T-helper 17 cell (primary cell): ENCODE measurements around the gene RAD51B. TPM values are rescaled to one million over a fixed set of nuclear protein-coding genes. Genes with fewer than 3 reads are reported as not detected.

ENCODE experiments used
- ATAC-seq: fragments of 150-1000 bp; cut with Tn5 transposase; 2 replicates; pipeline ENCODE4 v1.10.0; 2021; ENCODE audit warnings: mild to moderate bottlenecking, moderate library complexity
- DNase-seq, 3 donors: peaks; one replicate each; pipeline versions ENCODE4 v3.0.0 to v3.0.0-alpha.2; 2020 to 2021
- H3K9me3 ChIP-seq: one replicate; pipeline ENCODE4 v1.7.0; 2013; ENCODE audit warnings: low read length, mild to moderate bottlenecking; ENCODE audit not compliant: control insufficient read depth, poor library complexity, severe bottlenecking
- H3K27ac Mint-ChIP-seq: one replicate; pipeline ENCODE4 v1.8.0; 2022; ENCODE audit warnings: mild to moderate bottlenecking, moderate library complexity, mixed read lengths
- H3K27me3 Mint-ChIP-seq: one replicate; pipeline ENCODE4 v1.8.0; 2022; ENCODE audit warnings: mixed read lengths
- H3K36me3 Mint-ChIP-seq: one replicate; pipeline ENCODE4 v1.8.0; 2022; ENCODE audit warnings: low read depth, mixed read lengths
- H3K4me1 Mint-ChIP-seq: one replicate; pipeline ENCODE4 v1.8.0; 2022; ENCODE audit warnings: mild to moderate bottlenecking, mixed read lengths
- H3K4me3 Mint-ChIP-seq: one replicate; pipeline ENCODE4 v1.8.0; 2022; ENCODE audit warnings: mild to moderate bottlenecking, moderate library complexity, mixed read lengths
- total RNA-seq, 4 donors: library from RNA in 2 of 4; stranded (reverse) in 2 of 4; gene quantifications; one replicate each; pipeline ENCODE4 v1.2.3 and lab custom pipeline; 2022 to 2026

RAD51B gene
- total RNA-seq, 2 donors from 2014 or later, result 17.0 to 20.7 TPM

GRCh38 chr14:68636597-68636996 lies 817.0 kb downstream of the RAD51B start:
- H3K4me1 Mint-ChIP-seq, result peaks cover 3% of the 10 kb centered on the region
- ATAC-seq (no peak), DNase-seq (no peak)
- no peaks in the 10 kb centered on the region for H3K27me3 Mint-ChIP-seq
- H3K9me3 ChIP-seq, result no peaks in the 10 kb centered on the region
- H3K27ac Mint-ChIP-seq, result no peak overlapping the region
- H3K4me3 Mint-ChIP-seq, result no peak overlapping the region
- H3K36me3 Mint-ChIP-seq, result no peaks in the 10 kb centered on the region

GRCh38 chr14:68637106-68638021 lies 817.8 kb downstream of the RAD51B start:
- Mint-ChIP-seq H3K27ac (no peak overlapping the region), H3K4me1 (peaks cover 3% of the 10 kb centered on the region), H3K4me3 (no peak overlapping the region), H3K27me3 (no peaks in the 10 kb centered on the region), H3K36me3 (no peaks in the 10 kb centered on the region)
- DNase-seq (no peak), ATAC-seq (no peak)
- H3K9me3 ChIP-seq, result no peaks in the 10 kb centered on the region

GRCh38 chr14:68638141-68638999 lies 818.8 kb downstream of the RAD51B start:
- no peaks in the 10 kb centered on the region for H3K9me3 ChIP-seq
- Mint-ChIP-seq H3K36me3 (peaks cover 2% of the 10 kb centered on the region), H3K4me1 (peaks cover 3% of the 10 kb centered on the region), H3K4me3 (no peak overlapping the region), H3K27ac (no peak overlapping the region), H3K27me3 (no peaks in the 10 kb centered on the region)
- DNase-seq (no peak), ATAC-seq (no peak)

DNA sequence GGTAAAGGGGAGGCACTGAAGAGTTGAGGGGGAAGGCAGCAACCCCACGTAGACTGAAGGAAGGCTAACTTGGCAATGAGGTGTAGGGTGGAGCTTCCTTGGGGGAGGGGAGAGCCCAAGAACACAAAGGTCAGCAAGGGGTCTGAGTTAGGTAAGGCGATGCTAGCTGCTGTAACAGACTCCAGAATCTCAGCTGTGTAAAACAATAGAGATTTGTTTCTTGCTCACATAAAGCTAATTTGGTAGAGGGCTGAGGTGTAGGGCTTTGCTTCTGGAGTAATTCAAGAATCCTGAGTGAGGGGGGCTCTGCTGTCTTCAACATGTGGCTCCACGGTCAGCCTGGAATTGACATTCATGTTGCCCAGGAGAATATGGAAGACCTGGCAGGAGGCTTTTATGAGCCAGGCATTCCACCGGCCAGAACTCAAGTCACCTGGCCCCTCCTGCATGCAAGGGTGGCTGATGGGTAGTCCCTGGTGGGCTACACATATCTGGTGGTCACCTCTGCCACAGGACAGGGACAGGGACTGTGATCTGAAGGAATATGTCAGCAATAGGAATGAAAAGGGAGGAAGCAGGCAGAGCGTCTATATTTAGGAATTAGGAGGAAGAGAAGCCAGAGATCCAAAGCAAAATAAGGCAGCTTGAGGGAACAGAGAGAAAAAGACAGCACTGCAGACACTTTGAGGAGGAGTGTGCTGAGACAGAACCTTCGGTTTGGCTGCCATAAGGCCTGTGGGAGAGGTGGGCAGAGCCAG lies 819.6 kb downstream of the RAD51B start:
- Mint-ChIP-seq H3K27ac (no peak overlapping the region), H3K36me3 (peaks cover 2% of the 10 kb centered on the region), H3K4me1 (no peaks in the 10 kb centered on the region), H3K27me3 (no peaks in the 10 kb centered on the region), H3K4me3 (no peak overlapping the region)
- DNase-seq (no peak), ATAC-seq (no peak)
- no peaks in the 10 kb centered on the region for H3K9me3 ChIP-seq

DNA sequence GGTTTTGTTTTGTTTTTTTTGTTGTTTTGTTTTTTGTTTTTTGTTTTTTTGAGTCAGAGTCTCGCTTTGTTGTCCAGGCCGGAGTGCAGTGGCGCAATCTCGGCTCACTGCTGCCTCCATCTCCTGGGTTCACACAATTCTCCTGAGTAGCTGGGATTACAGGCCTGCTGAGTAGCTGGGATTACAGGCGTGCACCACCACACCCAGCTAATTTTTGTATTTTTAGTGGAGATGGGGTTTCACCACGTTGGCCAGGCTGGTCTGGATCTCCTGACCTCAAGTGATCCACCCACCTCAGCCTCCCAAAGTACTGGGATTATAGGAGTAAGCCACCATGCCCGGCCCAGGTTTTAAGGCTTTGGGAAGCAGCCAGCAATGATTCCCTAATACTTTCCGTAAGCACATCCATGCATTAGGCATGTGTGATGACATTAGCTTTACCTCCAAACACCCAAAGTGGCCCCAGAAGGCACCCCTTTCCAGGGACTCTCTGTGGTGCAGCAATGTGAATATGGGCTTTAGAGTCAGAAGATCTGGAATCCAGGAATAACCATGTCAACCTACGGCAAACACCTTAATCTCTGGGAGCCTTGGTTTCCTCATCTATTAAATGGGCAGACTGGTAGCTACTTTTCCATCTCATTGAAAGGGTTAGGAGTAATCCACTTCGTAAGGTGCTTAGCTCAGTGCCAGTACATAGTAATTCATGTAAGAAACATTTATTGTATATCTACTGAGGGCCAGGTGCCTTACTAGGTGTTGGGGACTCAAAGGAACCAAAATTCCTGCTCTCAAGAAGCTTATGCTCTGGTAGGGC lies 820.4 kb downstream of the RAD51B start:
- no peaks in the 10 kb centered on the region for H3K27me3 Mint-ChIP-seq
- no peak for DNase-seq
- no peak overlapping the region for H3K4me3 Mint-ChIP-seq
- peaks cover 2% of the 10 kb centered on the region for H3K36me3 Mint-ChIP-seq
- ATAC-seq, result no peak
- no peak overlapping the region for H3K27ac Mint-ChIP-seq
- H3K4me1 Mint-ChIP-seq, result no peaks in the 10 kb centered on the region
- no peaks in the 10 kb centered on the region for H3K9me3 ChIP-seq

- no peak overlapping the region for H3K27ac Mint-ChIP-seq
- peaks cover 2% of the 10 kb centered on the region for H3K4me1 Mint-ChIP-seq
- H3K27me3 Mint-ChIP-seq, result no peaks in the 10 kb centered on the region
- DNase-seq (no peak), ATAC-seq (no peak)
- H3K4me3 Mint-ChIP-seq, result no peak overlapping the region
- no peaks in the 10 kb centered on the region for H3K9me3 ChIP-seq
- H3K36me3 Mint-ChIP-seq, result peaks cover 2% of the 10 kb centered on the region
Observed at GRCh38 chr14:68643673-68644072, 824.1 kb downstream of the RAD51B start.

- Mint-ChIP-seq H3K4me1 (peaks cover 2% of the 10 kb centered on the region), H3K27me3 (no peaks in the 10 kb centered on the region), H3K36me3 (peaks cover 2% of the 10 kb centered on the region), H3K27ac (no peak overlapping the region), H3K4me3 (no peak overlapping the region)
- ATAC-seq, result no peak
- no peaks in the 10 kb centered on the region for H3K9me3 ChIP-seq
- DNase-seq, result no peak
Observed at GRCh38 chr14:68644101-68644500, 824.5 kb downstream of the RAD51B start.

- DNase-seq (no peak), ATAC-seq (no peak)
- Mint-ChIP-seq H3K4me1 (peaks cover 6% of the 10 kb centered on the region), H3K36me3 (peaks cover 2% of the 10 kb centered on the region), H3K4me3 (no peak overlapping the region), H3K27ac (no peak overlapping the region), H3K27me3 (no peaks in the 10 kb centered on the region)
- H3K9me3 ChIP-seq, result no peaks in the 10 kb centered on the region
Observed at GRCh38 chr14:68645371-68645770, 825.8 kb downstream of the RAD51B start.

- Mint-ChIP-seq H3K27me3 (no peaks in the 10 kb centered on the region), H3K4me3 (no peak overlapping the region), H3K27ac (peak overlapping the region; percentile 57), H3K4me1 (peaks cover 10% of the 10 kb centered on the region), H3K36me3 (no peaks in the 10 kb centered on the region)
- DNase-seq (no peak), ATAC-seq (no peak)
- H3K9me3 ChIP-seq, result no peaks in the 10 kb centered on the region
Observed at GRCh38 chr14:68649476-68650189, 830.1 kb downstream of the RAD51B start.

DNA sequence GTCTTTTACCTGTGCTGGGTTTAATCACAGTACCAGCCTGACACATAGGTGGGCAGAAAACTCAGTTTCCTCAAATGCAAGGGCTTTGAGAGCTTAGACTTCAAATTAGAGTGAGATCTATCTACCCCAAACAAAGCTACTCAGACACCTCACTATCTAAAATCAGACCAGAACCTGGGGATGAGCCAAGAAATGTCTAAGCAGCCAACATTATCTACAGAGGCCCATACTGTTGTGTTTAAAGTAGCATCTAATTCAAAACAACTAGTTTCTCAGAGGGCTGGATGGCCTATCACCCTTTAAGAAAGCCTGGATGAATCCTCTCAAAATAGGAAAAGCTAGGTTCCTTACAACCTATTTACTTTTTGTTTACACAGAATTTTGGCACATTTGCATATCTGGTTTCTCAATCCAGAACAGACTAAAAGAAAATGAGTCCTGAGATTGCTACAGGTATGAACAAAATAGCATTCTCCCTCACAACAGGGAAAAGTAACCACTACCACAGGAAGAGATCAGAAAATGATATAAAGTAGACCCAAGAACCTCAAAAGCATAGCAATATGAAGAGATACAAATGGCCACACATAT lies 830.9 kb downstream of the RAD51B start:
- DNase-seq, result no peak
- H3K9me3 ChIP-seq, result no peaks in the 10 kb centered on the region
- no peak for ATAC-seq
- H3K36me3 Mint-ChIP-seq, result no peaks in the 10 kb centered on the region
- no peaks in the 10 kb centered on the region for H3K27me3 Mint-ChIP-seq
- H3K4me3 Mint-ChIP-seq, result no peak overlapping the region
- peaks cover 10% of the 10 kb centered on the region for H3K4me1 Mint-ChIP-seq
- peak overlapping the region; percentile 57 for H3K27ac Mint-ChIP-seq

- no peaks in the 10 kb centered on the region for H3K9me3 ChIP-seq
- Mint-ChIP-seq H3K4me3 (no peak overlapping the region), H3K27ac (no peak overlapping the region), H3K4me1 (peaks cover 10% of the 10 kb centered on the region), H3K36me3 (no peaks in the 10 kb centered on the region), H3K27me3 (no peaks in the 10 kb centered on the region)
- DNase-seq, result no peak
- no peak for ATAC-seq
Observed at GRCh38 chr14:68651075-68651474, 831.5 kb downstream of the RAD51B start.
